NCI-H2171 (cell line): ENCODE results near the gene TPH1.

Source experiments
- DNase-seq: peaks from one replicate; lab custom pipeline; 2025; lab: John Stamatoyannopoulos, UW

TPH1 gene

GRCh38 chr11:18046116-18046777 is at the start of gene TPH1:
Gene TPH1 (minus strand): TSS chr11:18046269. CDS start chr11:18040762, 5,507 bp downstream.
- no peak for DNase-seq

- DNase-seq, result no peak
These were observed 47.9 kb upstream of the TPH1 start for GRCh38 chr11:18093959-18094358.

- no peak for DNase-seq
These were observed 45.7 kb upstream of the TPH1 start for GRCh38 chr11:18091731-18092130.

GRCh38 chr11:18088966-18089365 is 42.9 kb upstream of the TPH1 start:
- no peak for DNase-seq

- no peak for DNase-seq
These were observed 42.3 kb upstream of the TPH1 start for GRCh38 chr11:18088366-18088765.

GRCh38 chr11:18081551-18081950 is 35.5 kb upstream of the TPH1 start:
- no peak for DNase-seq

GRCh38 chr11:18080451-18080850 is 34.4 kb upstream of the TPH1 start:
- DNase-seq, result no peak

- DNase-seq, result no peak
These were observed 32.8 kb upstream of the TPH1 start for GRCh38 chr11:18078909-18079308.

GRCh38 chr11:18075444-18075843 is 29.4 kb upstream of the TPH1 start:
- no peak for DNase-seq

GRCh38 chr11:18071098-18071705 is 25.1 kb upstream of the TPH1 start:
- no peak for DNase-seq

GRCh38 chr11:18067372-18067771 is 21.3 kb upstream of the TPH1 start:
- DNase-seq, result no peak

- no peak for DNase-seq
These were observed 20.6 kb upstream of the TPH1 start for GRCh38 chr11:18066626-18067025.

GRCh38 chr11:18065572-18065971 is 19.5 kb upstream of the TPH1 start:
- DNase-seq, result no peak

GRCh38 chr11:18064450-18065054 is 18.5 kb upstream of the TPH1 start:
- no peak for DNase-seq

- no peak for DNase-seq
These were observed 17.9 kb upstream of the TPH1 start for GRCh38 chr11:18063862-18064434.

- DNase-seq, result no peak
These were observed 17.1 kb upstream of the TPH1 start for GRCh38 chr11:18063125-18063524.

GRCh38 chr11:18061351-18061750 is 15.3 kb upstream of the TPH1 start:
- DNase-seq, result no peak

- DNase-seq, result no peak
These were observed 10.6 kb upstream of the TPH1 start for GRCh38 chr11:18056561-18057181.

- no peak for DNase-seq
These were observed 8.5 kb upstream of the TPH1 start for GRCh38 chr11:18054511-18055103.

GRCh38 chr11:18050848-18051247 is 4.8 kb upstream of the TPH1 start:
- no peak for DNase-seq

- DNase-seq, result no peak
These were observed 9.6 kb downstream of the TPH1 start for GRCh38 chr11:18036456-18036855.

GRCh38 chr11:18027475-18027874 is 18.6 kb downstream of the TPH1 start:
- no peak for DNase-seq
